Cardiac fibroblast (primary cell): Measurements from ENCODE around the gene MRPL57.
"Not testable (repeated sequence)": the region's sequence is repeated elsewhere in the genome, so short reads cannot be mapped to it uniquely, and the experiment has no call there.

Experiments used
- DNase-seq, 2 donors: peaks; one replicate each; pipeline versions ENCODE4 v3.0.0 to v3.0.0-alpha.2; 2010; ENCODE audit warnings: low read depth in 2 of 2
- H3K4me3 ChIP-seq, 2 donors: replicated peaks in 1 of 2; 1 replicate in 1 of 2; 2 replicates in 1 of 2; pipeline ENCODE4 v1.5.1; 2011; ENCODE audit warnings: low read depth in 2 of 2, low read length in 2 of 2, mild to moderate bottlenecking in 2 of 2, moderate library complexity in 1 of 2
- CTCF ChIP-seq: IDR thresholded peaks from one replicate; pipeline ENCODE4 v1.5.1; 2011; ENCODE audit warnings: low read depth, mild to moderate bottlenecking, low read length, inconsistent platforms

The MRPL57 gene

GRCh38 chr13:21198391-21198790 lies 21.9 kb downstream of the MRPL57 start:
- H3K4me3 ChIP-seq, DNase-seq: not testable (repeated sequence)

- DNase-seq, H3K4me3 ChIP-seq: not testable (repeated sequence)
These were observed 25.2 kb downstream of the MRPL57 start for GRCh38 chr13:21201456-21202190.

- no peak overlapping the region for H3K4me3 ChIP-seq
- peak in 1 of 2 donors; percentile 25 for DNase-seq
- TF ChIP-seq CTCF = no peak
These were observed 26.5 kb downstream of the MRPL57 start for GRCh38 chr13:21202767-21203531.

- TF ChIP-seq CTCF = no peak
- no peak overlapping the region for H3K4me3 ChIP-seq
- no peak for DNase-seq
These were observed 32.2 kb downstream of the MRPL57 start for GRCh38 chr13:21208652-21209154.

GRCh38 chr13:21212138-21212775 lies 35.8 kb downstream of the MRPL57 start:
- TF ChIP-seq CTCF = no peak
- H3K4me3 ChIP-seq = no peak overlapping the region
- no peak for DNase-seq

- not testable (repeated sequence) for H3K4me3 ChIP-seq, DNase-seq
These were observed 39.0 kb downstream of the MRPL57 start for GRCh38 chr13:21215419-21215818.

GRCh38 chr13:21216332-21216731 lies 39.9 kb downstream of the MRPL57 start:
- no peak for TF ChIP-seq CTCF
- no peak overlapping the region for H3K4me3 ChIP-seq
- no peak for DNase-seq

GRCh38 chr13:21218351-21219035 lies 42.0 kb downstream of the MRPL57 start:
- DNase-seq = no peak
- TF ChIP-seq CTCF = no peak
- no peak overlapping the region for H3K4me3 ChIP-seq
